GM12874 (cell line): ENCODE results near the gene DYNLT4.

ENCODE experiments used
- TF ChIP-seq, protein P1 (sequence below): IDR thresholded peaks from 2 replicates; pipeline ENCODE4 v1.5.1; 2011; ENCODE audit warnings: low read depth, mild to moderate bottlenecking, control low read depth, low read length, moderate library complexity; ENCODE audit not compliant: insufficient read depth

Gene DYNLT4

DNA sequence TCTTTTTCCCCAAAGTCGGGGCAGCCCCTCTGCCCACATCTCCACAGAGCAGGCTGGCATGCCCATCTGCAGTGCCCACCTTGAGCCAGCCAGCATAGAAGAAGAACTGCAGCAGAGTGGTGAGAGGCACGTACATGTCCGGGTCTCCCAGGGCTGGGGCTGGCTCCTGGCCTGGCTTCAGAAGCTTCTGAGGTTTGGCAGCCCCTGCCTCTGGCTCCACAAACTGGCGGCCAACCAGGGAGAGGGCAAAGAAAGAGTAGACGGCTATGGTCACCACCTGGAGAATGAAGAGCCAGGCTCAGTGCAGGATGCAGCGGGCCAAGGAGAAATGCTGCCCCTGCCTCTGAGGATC lies 22.1 kb downstream of the DYNLT4 start:
- TF ChIP-seq, protein P1, sequence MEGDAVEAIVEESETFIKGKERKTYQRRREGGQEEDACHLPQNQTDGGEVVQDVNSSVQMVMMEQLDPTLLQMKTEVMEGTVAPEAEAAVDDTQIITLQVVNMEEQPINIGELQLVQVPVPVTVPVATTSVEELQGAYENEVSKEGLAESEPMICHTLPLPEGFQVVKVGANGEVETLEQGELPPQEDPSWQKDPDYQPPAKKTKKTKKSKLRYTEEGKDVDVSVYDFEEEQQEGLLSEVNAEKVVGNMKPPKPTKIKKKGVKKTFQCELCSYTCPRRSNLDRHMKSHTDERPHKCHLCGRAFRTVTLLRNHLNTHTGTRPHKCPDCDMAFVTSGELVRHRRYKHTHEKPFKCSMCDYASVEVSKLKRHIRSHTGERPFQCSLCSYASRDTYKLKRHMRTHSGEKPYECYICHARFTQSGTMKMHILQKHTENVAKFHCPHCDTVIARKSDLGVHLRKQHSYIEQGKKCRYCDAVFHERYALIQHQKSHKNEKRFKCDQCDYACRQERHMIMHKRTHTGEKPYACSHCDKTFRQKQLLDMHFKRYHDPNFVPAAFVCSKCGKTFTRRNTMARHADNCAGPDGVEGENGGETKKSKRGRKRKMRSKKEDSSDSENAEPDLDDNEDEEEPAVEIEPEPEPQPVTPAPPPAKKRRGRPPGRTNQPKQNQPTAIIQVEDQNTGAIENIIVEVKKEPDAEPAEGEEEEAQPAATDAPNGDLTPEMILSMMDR: no peak

DNA sequence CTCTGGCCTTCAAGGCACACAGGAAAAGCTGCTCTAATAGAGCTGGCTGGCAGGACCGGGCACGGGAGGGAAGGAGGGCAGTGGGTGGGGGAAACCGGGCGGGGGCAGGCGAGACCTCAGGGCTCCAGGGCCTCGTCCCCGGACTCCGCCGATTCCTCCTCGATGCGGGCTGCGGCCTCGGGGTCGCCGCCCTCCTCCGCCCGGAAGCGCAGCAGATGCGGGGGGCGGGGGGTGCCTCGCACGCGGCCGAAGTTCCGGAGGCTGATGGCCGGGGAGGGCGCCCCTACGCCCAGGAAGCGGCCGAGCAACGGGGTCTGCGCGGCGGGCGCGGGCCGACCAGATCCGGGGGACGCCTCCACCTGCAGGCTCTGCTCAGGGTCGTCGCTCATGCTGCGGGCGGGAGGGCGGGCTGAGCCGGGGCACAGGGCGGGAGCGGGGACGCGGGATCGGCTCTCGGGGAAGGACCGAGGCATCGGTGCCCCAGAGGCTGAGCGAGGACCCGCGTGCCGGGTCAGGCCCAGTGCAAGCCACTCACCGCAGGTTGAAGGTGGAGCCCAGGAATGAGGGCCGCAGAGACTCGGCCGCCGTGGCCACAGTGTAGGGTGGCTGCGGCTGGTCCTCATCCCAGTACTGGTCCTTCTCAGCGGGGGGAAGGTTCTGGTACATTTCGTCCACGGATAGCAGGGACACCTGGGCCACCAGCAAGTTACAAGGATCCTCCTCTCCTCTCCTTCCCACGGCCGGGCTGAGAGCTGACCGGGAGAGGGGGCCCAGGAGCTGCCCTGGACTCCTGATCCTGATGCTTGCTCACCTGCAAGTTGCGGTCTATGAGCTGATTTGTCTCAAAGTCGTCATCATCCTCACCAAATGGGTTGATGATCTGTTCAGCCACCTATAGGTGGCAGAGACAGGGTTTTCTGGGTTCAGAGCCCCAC lies 22.8 kb downstream of the DYNLT4 start:
- TF ChIP-seq, protein P1: peak; percentile 33; the same call in 1 of the 2 replicates

DNA sequence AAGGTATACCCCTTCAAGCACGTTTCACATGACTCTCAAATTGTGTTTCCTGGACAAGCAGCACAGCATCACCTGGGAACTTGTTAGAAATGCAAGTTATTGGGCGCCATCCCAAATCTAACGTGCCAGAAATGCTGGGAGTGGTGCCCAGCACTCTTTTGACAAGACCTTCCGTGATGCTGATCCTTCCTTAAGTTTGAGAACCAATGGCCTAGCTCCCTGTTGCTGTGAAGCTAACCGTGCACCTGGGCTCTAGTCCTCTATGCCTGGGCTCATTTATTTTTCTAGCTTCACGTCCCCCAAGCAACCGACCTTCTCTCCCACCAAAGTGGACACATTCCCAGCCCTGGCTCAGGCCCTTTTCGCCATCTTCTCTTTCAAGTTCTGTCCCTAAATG lies 23.5 kb downstream of the DYNLT4 start:
- TF ChIP-seq, protein P1: no peak

DNA sequence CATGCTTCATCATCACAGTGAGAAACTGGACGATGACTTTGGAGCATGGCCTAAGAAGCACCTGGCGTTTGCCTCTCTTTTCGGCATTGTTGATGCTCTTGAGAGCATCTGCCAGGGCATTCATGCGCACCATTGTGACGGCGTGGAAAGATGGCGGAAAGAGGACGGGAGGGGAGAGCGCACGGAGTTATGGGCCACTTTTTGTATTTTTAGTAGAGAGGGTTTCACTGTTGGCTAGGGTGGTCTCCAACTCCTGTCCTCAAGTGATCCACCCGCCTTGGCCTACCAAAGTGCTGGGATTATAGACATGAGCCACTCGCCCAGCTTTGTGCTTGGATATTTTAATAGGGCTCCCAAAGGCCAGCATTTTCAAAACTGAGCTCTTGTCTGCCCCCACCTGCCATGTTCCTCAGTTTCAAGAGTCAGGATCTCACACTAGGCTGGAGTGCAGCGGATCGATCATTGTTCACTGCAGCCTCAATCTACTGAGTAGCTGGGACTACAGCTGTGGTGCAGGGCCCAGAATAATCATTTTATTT lies 26.5 kb downstream of the DYNLT4 start:
- TF ChIP-seq, protein P1: no peak

DNA sequence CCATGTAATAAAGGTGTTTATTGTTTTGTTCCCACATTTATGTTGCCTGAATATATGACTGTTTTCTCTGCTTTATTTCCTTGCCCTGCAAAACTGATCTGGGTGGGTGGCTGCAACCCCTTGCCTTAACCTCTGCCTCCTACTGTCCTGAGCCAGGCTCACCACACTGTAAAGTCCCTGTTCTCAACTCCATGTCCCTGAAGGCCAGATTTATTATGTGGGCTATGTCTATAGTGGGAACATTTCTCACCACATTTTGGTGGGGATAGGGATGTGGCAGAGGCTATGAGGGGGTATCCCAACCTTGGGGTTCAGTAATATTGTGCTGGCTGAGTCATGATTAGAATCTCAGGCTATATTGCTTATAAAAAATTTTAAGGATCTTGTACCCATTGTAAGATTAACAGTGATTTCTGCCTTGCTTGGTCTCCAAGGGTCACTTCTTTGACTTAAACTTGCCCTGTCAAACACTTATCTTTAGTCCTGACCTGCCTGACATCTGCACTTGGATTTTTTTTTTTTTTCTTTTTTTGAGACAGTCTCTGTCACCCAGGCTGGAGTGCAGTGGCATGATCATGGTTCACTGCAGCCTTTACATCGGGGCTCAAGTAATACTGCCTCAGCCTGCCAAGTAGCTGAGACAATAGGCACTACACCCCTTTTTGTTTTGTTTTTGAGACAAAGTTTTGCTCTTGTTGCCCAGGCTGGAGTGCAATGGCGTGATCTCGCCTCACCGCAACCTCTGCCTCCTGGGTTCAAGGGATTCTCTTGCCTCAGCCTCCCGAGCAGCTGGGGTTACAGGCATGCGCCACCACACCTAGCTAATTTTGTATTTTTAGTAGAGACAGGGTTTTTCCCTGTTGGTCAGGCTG lies 28.2 kb downstream of the DYNLT4 start:
- TF ChIP-seq, protein P1: no peak

DNA sequence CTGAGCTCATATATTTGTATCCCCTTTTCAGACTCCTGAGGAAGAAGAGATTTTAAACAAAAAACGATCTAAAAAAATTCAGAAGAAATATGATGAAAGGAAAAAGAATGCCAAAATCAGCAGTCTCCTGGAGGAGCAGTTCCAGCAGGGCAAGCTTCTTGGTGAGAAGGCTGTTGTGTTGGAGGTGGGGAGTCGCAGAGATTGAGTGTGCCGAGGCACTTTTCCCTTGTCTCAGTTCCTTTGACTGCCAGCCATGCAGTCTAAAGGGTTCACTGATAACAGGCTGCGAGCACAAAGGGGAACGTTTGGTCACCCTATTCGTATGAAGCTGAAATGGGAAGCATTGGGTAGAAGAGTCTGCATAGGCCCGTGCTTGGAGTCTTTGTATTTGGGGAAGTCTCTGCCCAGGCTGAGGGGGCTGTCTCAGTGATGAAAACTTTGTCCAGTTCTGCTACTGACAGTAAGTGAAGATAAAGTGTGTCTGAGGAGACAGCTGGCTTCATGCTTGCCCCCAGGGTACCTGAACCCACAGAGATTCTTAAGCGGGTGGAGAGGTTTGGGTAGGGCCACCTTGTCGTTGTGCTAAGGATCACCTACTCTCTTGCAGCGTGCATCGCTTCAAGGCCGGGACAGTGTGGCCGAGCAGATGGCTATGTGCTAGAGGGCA lies 29.0 kb downstream of the DYNLT4 start:
- TF ChIP-seq, protein P1: no peak
